ENCODE measurements around the gene KCNIP3. TPM values are rescaled to one million over a fixed set of nuclear protein-coding genes. Genes with fewer than 3 reads are reported as not detected.
A peak's percentile ranks its signal among the peaks of the same experiment; 100 is the strongest.

Gene KCNIP3
- total RNA-seq, 1 donor from 2014 or later, result 27.5 TPM

DNA sequence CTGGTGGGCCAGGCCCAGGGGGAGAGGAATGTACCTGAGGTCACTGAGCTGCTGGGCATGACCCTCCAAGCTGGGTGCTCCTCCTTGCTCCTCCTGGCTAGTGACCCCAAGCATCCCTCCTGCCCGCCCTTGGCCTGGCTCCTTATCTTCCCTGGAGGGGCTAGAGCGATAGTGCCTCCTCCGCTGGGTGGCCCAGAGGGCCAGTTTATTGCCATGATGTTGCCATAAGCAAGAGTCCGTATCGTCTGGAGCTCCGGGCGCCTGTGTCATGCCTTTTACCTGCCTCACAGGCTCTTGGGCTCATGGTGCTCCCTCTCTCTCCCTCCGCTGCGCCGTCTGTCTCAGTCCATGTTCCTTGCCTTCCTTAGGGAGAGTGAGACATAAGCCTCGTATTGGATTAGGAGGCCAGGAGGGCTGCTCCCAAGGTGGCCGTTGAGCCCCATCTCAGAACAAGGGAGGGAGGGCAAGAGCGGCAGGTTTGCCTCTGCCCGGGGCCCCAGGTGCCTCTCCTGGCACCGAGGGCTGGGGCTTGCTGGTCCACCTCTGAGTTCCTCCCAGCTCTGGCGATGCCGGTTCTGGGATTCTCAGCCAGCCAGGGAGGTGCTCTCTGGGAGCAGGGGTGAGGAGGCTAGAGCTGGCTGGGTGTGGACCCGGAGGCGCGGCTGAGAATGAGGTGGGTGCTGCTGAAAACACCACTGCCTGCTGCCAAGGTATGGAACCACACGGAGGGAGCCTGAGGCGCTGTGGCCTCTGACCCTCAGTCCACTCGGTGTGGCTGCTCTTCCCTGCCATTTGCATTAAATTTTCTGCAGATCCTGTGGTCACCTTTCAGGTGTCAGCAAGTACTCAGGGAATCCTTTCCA lies 22.6 kb downstream of the KCNIP3 start:
- H3K36me3 ChIP-seq, result no peaks in the 10 kb centered on the region
- H3K27ac ChIP-seq, result no peak overlapping the region
- peaks cover 18% of the 10 kb centered on the region for H3K4me1 ChIP-seq
- no peak overlapping the region for H3K4me3 ChIP-seq
- no peak for DNase-seq (ENCODE audit: extremely low spot score in 2 of 2)
- intact Hi-C loops (cut with DNase I), result no loop called here
- H3K9me3 ChIP-seq, result no peaks in the 10 kb centered on the region
- TF ChIP-seq POLR2A (IDR thresholded peaks at IDR 0.05) (no peak), POLR2AphosphoS5 (IDR thresholded peaks at IDR 0.05; ENCODE audit: insufficient read depth in 1 of 2, low read depth in 1 of 2) (no peak)
- TF ChIP-seq, protein P1, sequence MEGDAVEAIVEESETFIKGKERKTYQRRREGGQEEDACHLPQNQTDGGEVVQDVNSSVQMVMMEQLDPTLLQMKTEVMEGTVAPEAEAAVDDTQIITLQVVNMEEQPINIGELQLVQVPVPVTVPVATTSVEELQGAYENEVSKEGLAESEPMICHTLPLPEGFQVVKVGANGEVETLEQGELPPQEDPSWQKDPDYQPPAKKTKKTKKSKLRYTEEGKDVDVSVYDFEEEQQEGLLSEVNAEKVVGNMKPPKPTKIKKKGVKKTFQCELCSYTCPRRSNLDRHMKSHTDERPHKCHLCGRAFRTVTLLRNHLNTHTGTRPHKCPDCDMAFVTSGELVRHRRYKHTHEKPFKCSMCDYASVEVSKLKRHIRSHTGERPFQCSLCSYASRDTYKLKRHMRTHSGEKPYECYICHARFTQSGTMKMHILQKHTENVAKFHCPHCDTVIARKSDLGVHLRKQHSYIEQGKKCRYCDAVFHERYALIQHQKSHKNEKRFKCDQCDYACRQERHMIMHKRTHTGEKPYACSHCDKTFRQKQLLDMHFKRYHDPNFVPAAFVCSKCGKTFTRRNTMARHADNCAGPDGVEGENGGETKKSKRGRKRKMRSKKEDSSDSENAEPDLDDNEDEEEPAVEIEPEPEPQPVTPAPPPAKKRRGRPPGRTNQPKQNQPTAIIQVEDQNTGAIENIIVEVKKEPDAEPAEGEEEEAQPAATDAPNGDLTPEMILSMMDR (IDR thresholded peaks at IDR 0.05), result no peak
- H3K27me3 ChIP-seq, result no peaks in the 10 kb centered on the region

DNA sequence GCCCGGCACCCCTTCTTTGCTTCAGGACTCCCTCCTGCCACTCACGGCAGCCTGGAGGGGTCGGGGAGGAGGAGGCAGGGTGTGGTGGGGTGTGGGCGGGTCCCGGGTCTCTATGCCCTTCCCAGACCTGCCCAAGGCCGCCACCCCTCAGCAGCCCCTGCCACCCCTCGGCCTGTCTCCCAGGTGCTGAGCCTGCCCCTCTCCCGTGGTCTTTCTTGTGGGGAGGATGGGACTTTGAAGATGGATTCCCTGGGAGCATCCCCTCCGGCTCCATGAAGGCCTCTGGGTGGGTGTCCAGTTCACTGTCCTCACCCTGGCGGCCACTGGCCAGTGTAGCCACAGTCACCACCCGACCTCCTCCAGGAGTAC lies 23.2 kb downstream of the KCNIP3 start:
- DNase-seq (ENCODE audit: extremely low spot score in 2 of 2), result no peak
- H3K27me3 ChIP-seq, result no peaks in the 10 kb centered on the region
- TF ChIP-seq, protein P1 (IDR thresholded peaks at IDR 0.05), result no peak
- no peak for TF ChIP-seq POLR2AphosphoS5 (IDR thresholded peaks at IDR 0.05; ENCODE audit: insufficient read depth in 1 of 2, low read depth in 1 of 2)
- no peak overlapping the region for H3K4me3 ChIP-seq
- H3K36me3 ChIP-seq, result no peaks in the 10 kb centered on the region
- H3K9me3 ChIP-seq, result no peaks in the 10 kb centered on the region
- H3K27ac ChIP-seq, result no peak overlapping the region
- intact Hi-C loops (cut with DNase I), result no loop called here
- peaks cover 18% of the 10 kb centered on the region for H3K4me1 ChIP-seq

DNA sequence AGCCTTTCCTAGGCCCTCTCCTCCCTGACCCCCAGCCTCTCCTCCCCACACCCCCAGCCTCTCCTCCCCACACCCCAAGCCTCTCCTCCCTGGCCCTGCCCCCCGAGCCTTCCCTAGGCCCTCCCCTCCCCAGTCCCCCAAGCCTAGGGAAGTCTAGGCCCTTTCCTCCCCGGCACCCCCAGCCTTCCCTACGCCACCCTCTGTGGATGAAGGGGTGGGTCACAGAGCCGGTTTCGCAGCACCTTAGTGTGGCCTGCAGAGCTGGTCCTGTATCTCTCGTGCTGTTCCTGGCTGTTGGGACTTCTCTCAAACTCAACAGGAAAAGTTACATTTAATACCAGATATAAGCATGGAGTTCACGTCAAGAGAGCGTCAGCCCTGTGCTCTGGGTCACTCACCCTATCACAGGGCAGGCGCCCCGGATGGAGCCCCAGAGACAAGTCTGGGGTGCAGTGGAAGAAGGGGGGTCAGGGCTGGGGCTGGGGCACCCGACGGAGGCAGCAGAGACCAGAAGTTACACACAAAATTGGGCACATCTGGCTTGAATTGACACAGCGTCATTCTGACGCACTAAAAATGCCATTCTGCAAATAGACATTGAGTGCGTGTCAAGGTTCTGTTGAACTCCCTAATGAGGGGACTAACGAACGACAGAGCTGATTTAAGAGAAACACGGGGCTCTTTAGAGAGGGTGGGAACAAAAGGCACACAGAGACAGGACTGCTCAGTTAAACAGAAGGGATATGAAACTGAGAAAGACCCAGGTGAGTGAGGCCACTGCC lies 24.0 kb downstream of the KCNIP3 start:
- no peaks in the 10 kb centered on the region for H3K9me3 ChIP-seq
- no peaks in the 10 kb centered on the region for H3K27me3 ChIP-seq
- no peak overlapping the region for H3K27ac ChIP-seq
- no peak for DNase-seq (ENCODE audit: extremely low spot score in 2 of 2)
- H3K4me1 ChIP-seq, result peaks cover 18% of the 10 kb centered on the region
- H3K36me3 ChIP-seq, result no peaks in the 10 kb centered on the region
- intact Hi-C loops (cut with DNase I), result no loop called here
- TF ChIP-seq POLR2A (IDR thresholded peaks at IDR 0.05), result no peak
- no peak for TF ChIP-seq POLR2AphosphoS5 (IDR thresholded peaks at IDR 0.05; ENCODE audit: insufficient read depth in 1 of 2, low read depth in 1 of 2)
- TF ChIP-seq, protein P1 (IDR thresholded peaks at IDR 0.05), result no peak
- H3K4me3 ChIP-seq, result no peak overlapping the region

DNA sequence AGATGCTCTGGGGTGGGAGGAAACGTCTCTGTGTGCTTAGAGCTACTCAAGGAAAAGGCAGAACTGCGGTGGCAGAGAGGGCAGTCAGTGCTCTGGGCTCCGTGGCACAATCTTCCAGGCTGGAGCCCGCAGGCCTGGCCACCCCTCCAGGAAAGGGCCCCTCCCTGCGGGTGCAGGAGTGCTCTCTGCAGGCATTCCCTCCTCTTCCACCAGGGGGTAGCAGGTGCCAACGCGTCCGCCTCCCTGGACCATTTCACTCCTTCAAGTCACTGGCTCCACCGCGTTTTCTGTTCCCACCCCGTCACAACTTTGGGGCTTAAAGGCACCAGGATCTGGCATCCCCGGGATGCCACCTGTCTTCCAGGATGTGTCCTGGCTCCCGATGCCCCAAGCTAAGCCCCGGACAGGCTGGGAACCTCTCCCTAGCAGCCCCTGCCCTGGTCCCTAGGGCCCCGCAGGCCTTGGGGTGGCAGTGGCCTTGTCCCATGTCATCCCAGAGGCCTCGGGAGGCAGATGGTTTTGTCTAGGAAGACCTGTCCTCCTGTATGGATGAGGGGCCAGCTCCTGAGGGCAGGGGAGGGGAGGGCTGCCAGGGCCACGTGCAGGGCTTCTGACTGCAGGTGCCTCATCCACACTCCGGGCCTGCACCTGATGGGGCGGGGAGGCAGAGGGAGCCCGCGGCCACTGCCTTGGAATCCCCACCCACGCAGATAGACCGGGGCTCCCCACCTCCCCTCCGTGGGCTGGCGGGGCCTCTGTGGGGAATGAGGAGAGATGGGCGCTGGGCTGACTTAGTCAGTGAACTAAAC lies 26.4 kb downstream of the KCNIP3 start:
- H3K4me1 ChIP-seq, result peaks cover 10% of the 10 kb centered on the region
- TF ChIP-seq POLR2AphosphoS5 (IDR thresholded peaks at IDR 0.05; ENCODE audit: insufficient read depth in 1 of 2, low read depth in 1 of 2) (no peak), POLR2A (IDR thresholded peaks at IDR 0.05) (no peak)
- TF ChIP-seq, protein P1 (IDR thresholded peaks at IDR 0.05), result peak; percentile 8 to 37 (median 27)
- intact Hi-C loops (cut with DNase I), result no loop called here
- DNase-seq (ENCODE audit: extremely low spot score in 2 of 2), result no peak
- H3K27me3 ChIP-seq, result no peaks in the 10 kb centered on the region
- no peaks in the 10 kb centered on the region for H3K9me3 ChIP-seq
- no peak overlapping the region for H3K4me3 ChIP-seq
- H3K36me3 ChIP-seq, result no peaks in the 10 kb centered on the region
- no peak overlapping the region for H3K27ac ChIP-seq

Data from vagina (tissue), 2 donors.